Mesenteric fat pad (tissue), 1 donor: ENCODE data around the gene INHBC. TPM values are rescaled to one million over a fixed set of nuclear protein-coding genes. Genes with fewer than 3 reads are reported as not detected.
"Not testable (repeated sequence)": the region's sequence is repeated elsewhere in the genome, so short reads cannot be mapped to it uniquely, and the experiment has no call there.

ENCODE experiments used
- DNase-seq: peaks from one replicate; pipeline ENCODE4 v3.0.0-alpha.2; 2020; ENCODE audit warnings: low spot score
- total RNA-seq: library from RNA; stranded (reverse); fragmentation: NEBNext Ultra II Directional; extraction: Animal tissue kit (Norgen Biotek cat#: 25700); gene quantifications from one replicate; pipeline ENCODE4 v1.2.1, GENCODE V29; 2021
- donor health status: DM: yes; HTN: yes; CAD: no.

INHBC gene
- total RNA-seq, 1 donor from 2014 or later: not detected

GRCh38 chr12:57428965-57429364 is 5.6 kb upstream of the INHBC start:
- peak; percentile 26 for DNase-seq

GRCh38 chr12:57429473-57430111 is 5.0 kb upstream of the INHBC start:
- peak; percentile 20 for DNase-seq

GRCh38 chr12:57430112-57430930 is 4.3 kb upstream of the INHBC start:
- DNase-seq: peak; percentile 88

- peak; percentile 98 for DNase-seq
Observed at GRCh38 chr12:57430931-57431566, 3.5 kb upstream of the INHBC start, which contains the start of gene R3HDM2. Gene R3HDM2, minus strand, starts transcription at chr12:57431043. Its CDS starts 120,615 bp downstream, at chr12:57310428.

GRCh38 chr12:57431654-57432188 is 2.9 kb upstream of the INHBC start:
- DNase-seq: no peak

- DNase-seq: peak; percentile 1
Observed at GRCh38 chr12:57433370-57433769, 1.2 kb upstream of the INHBC start.

- no peak for DNase-seq
Observed at GRCh38 chr12:57435293-57435692, 709 bp downstream of the INHBC start.

- DNase-seq: no peak
Observed at GRCh38 chr12:57438400-57438799, 3.8 kb downstream of the INHBC start.

GRCh38 chr12:57439762-57440266 is 5.2 kb downstream of the INHBC start:
- DNase-seq: no peak

- not testable (repeated sequence) for DNase-seq
Observed at GRCh38 chr12:57441393-57441792, 6.8 kb downstream of the INHBC start.

- DNase-seq: no peak
Observed at GRCh38 chr12:57441846-57442427, 7.4 kb downstream of the INHBC start.

GRCh38 chr12:57444337-57444736 is 9.8 kb downstream of the INHBC start:
- not testable (repeated sequence) for DNase-seq

- no peak for DNase-seq
Observed at GRCh38 chr12:57444744-57445143, 10.2 kb downstream of the INHBC start.

GRCh38 chr12:57446292-57446960 is 11.8 kb downstream of the INHBC start:
- no peak for DNase-seq

- no peak for DNase-seq
Observed at GRCh38 chr12:57448669-57449068, 14.1 kb downstream of the INHBC start.

GRCh38 chr12:57449375-57449774 is 14.8 kb downstream of the INHBC start:
- no peak for DNase-seq

- DNase-seq: no peak
Observed at GRCh38 chr12:57450057-57450456, 15.5 kb downstream of the INHBC start.

GRCh38 chr12:57451233-57451778 is 16.7 kb downstream of the INHBC start:
- DNase-seq: no peak

GRCh38 chr12:57452181-57452936 is 17.8 kb downstream of the INHBC start:
- DNase-seq: no peak
